ENCODE data around the gene CEPT1.

The CEPT1 gene

DNA sequence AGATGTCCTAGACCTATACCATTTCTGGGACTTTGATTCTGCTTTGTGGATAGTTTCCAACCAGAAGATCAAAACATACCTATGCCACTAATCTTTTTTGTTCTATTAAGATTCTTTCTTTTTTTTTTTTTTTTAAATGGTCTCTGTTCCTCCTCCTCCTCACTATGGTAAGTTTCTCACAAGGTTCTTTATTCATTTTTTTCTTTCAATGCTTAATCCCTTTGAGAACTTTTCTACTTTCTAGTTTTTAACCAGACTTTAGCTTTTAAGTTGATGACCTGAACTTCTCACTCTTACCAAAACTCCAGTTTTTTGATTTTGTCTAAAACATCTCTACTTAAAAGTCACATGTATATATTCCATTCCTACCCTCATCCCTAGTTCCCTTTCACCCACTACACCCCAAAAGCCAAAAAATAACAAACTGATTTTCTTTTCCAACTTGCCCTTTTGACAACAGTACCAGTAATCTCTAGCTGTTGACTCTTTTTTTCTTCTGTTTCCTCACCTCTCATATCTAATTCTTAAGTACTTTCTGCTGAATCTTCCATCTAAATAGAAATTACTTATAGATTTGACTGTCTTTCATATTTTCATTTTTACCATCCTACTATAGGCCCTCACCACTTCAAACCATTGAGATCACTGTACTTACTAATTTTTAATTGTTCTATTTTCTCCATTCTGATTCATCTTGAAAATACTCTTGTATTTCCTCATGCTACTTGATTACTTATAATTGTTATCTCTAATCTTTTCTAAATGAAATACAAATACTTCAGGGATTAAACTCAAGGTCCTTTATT, 6.1 kb downstream of the CEPT1 start:
- no peaks in the 10 kb centered on the region for H3K27me3 ChIP-seq (ENCODE audit: low read length)
- H3K9ac ChIP-seq (ENCODE audit: low read length): no peak overlapping the region
- H4K20me1 ChIP-seq (ENCODE audit: low read depth, low read length): no peaks in the 10 kb centered on the region; the same call in 1 of the 2 replicates
- peak overlapping the region; percentile 22 for H3K4me2 ChIP-seq (ENCODE audit: low read depth, low read length, poor library complexity, severe bottlenecking)
- no peak overlapping the region for H2AFZ ChIP-seq (ENCODE audit: low read depth, low read length, severe bottlenecking)
- H3K36me3 ChIP-seq (ENCODE audit: low read length): peaks cover 39% of the 10 kb centered on the region
- H3K27ac ChIP-seq (ENCODE audit: low read depth, low read length): peak overlapping the region; percentile 20; the same call in 1 of the 2 replicates
- no peak overlapping the region for H3K4me3 ChIP-seq (ENCODE audit: insufficient read depth, low read length, poor library complexity, severe bottlenecking)
- peaks cover 100% of the 10 kb centered on the region for H3K79me2 ChIP-seq (ENCODE audit: insufficient read depth, low read length)
- H3F3A ChIP-seq (ENCODE audit: insufficient read depth): no peaks in the 10 kb centered on the region; the same call in 1 of the 2 replicates
- no peaks in the 10 kb centered on the region for H3K9me2 ChIP-seq (replicated peaks; ENCODE audit: insufficient read depth, low read length)
- no peaks in the 10 kb centered on the region for H3K9me3 ChIP-seq (ENCODE audit: insufficient read depth, low read length)
- TF ChIP-seq, protein P1, sequence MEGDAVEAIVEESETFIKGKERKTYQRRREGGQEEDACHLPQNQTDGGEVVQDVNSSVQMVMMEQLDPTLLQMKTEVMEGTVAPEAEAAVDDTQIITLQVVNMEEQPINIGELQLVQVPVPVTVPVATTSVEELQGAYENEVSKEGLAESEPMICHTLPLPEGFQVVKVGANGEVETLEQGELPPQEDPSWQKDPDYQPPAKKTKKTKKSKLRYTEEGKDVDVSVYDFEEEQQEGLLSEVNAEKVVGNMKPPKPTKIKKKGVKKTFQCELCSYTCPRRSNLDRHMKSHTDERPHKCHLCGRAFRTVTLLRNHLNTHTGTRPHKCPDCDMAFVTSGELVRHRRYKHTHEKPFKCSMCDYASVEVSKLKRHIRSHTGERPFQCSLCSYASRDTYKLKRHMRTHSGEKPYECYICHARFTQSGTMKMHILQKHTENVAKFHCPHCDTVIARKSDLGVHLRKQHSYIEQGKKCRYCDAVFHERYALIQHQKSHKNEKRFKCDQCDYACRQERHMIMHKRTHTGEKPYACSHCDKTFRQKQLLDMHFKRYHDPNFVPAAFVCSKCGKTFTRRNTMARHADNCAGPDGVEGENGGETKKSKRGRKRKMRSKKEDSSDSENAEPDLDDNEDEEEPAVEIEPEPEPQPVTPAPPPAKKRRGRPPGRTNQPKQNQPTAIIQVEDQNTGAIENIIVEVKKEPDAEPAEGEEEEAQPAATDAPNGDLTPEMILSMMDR (IDR thresholded peaks at IDR 0.05; ENCODE audit: insufficient read depth, low read length, poor library complexity, severe bottlenecking): no peak

DNA sequence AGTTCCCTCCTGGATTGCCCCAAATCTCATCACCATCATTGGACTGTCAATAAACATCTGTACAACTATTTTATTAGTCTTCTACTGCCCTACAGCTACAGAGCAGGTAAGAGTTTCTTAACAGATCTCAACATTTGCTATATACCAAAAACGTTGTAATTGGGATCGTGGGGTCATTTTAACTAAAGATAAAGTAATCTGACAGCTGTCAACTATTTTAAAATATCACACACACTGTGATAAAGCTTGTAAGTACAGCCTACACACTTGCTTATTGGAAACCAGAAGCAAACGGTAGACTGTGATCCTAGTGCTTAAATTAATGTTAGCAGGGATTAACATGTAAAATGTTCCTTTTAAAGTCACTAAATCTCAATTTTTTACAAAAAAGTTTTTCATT, 7.9 kb downstream of the CEPT1 start:
- Histone ChIP-seq H3K4me2 (ENCODE audit: low read depth, low read length, poor library complexity, severe bottlenecking) (peak overlapping the region; percentile 21), H3K36me3 (ENCODE audit: low read length) (peaks cover 51% of the 10 kb centered on the region), H3K27me3 (ENCODE audit: low read length) (no peaks in the 10 kb centered on the region), H4K20me1 (ENCODE audit: low read depth, low read length) (no peaks in the 10 kb centered on the region; the same call in 1 of the 2 replicates), H2AFZ (ENCODE audit: low read depth, low read length, severe bottlenecking) (no peak overlapping the region), H3F3A (ENCODE audit: insufficient read depth) (peaks cover 5% of the 10 kb centered on the region; the same call in 1 of the 2 replicates), H3K9me2 (replicated peaks; ENCODE audit: insufficient read depth, low read length) (no peaks in the 10 kb centered on the region), H3K9me3 (ENCODE audit: insufficient read depth, low read length) (no peaks in the 10 kb centered on the region), H3K9ac (ENCODE audit: low read length) (no peak overlapping the region), H3K4me3 (ENCODE audit: insufficient read depth, low read length, poor library complexity, severe bottlenecking) (no peak overlapping the region), H3K27ac (ENCODE audit: low read depth, low read length) (peak overlapping the region; percentile 21; the same call in 1 of the 2 replicates), H3K79me2 (ENCODE audit: insufficient read depth, low read length) (peaks cover 100% of the 10 kb centered on the region)
- TF ChIP-seq, protein P1 (IDR thresholded peaks at IDR 0.05; ENCODE audit: insufficient read depth, low read length, poor library complexity, severe bottlenecking): no peak
- no peak for TF ChIP-seq EZH2phosphoT487 (conservative IDR thresholded peaks at IDR 0.05; ENCODE audit: low read length)

DNA sequence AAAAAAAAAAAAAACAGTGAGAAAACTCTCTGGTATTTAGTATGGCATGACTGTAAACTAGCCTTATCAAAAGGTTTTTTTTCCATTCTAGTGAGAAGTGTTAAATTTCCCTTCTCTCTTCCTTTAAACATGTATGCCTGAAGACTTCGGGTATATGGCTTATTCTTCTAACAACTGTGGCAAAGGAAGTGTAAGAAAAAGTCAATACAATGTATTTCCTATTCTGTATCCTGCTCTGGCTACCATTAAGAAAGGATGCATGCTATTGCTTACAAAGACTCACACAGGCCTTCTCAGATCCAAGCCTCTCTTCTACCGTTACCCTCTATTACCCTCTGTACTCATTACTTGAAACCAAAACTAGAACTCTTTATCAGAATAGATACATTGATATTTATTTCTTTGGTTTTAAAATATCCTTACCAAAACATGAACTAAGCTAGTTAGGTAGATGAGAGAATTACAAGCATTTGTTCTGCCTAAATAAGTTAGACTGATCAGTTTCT, 8.4 kb downstream of the CEPT1 start:
- Histone ChIP-seq H3K9ac (ENCODE audit: low read length) (no peak overlapping the region), H3K9me3 (ENCODE audit: insufficient read depth, low read length) (no peaks in the 10 kb centered on the region), H3K4me3 (ENCODE audit: insufficient read depth, low read length, poor library complexity, severe bottlenecking) (no peak overlapping the region), H3K27ac (ENCODE audit: low read depth, low read length) (peak overlapping the region; percentile 21), H3K36me3 (ENCODE audit: low read length) (peaks cover 56% of the 10 kb centered on the region), H3K79me2 (ENCODE audit: insufficient read depth, low read length) (peaks cover 100% of the 10 kb centered on the region), H3F3A (ENCODE audit: insufficient read depth) (peaks cover 7% of the 10 kb centered on the region; the same call in 1 of the 2 replicates), H3K27me3 (ENCODE audit: low read length) (no peaks in the 10 kb centered on the region), H2AFZ (ENCODE audit: low read depth, low read length, severe bottlenecking) (no peak overlapping the region), H3K9me2 (replicated peaks; ENCODE audit: insufficient read depth, low read length) (no peaks in the 10 kb centered on the region), H3K4me2 (ENCODE audit: low read depth, low read length, poor library complexity, severe bottlenecking) (peak overlapping the region; percentile 21), H4K20me1 (ENCODE audit: low read depth, low read length) (no peaks in the 10 kb centered on the region; the same call in 1 of the 2 replicates)
- no peak for TF ChIP-seq EZH2phosphoT487 (conservative IDR thresholded peaks at IDR 0.05; ENCODE audit: low read length)
- TF ChIP-seq, protein P1 (IDR thresholded peaks at IDR 0.05; ENCODE audit: insufficient read depth, low read length, poor library complexity, severe bottlenecking): no peak
